Stimulated activated CD4-positive, alpha-beta T cell treated with anti-CD3 and anti-CD28 coated beads, TNF-alpha, amount 100 ng/mL, for 24 hours (primary cell): ENCODE measurements around the gene EEF1A1.
"Not testable (repeated sequence)": the region's sequence is repeated elsewhere in the genome, so short reads cannot be mapped to it uniquely, and the experiment has no call there.

Experiments
- DNase-seq, 3 experiments: peaks; one replicate each; pipeline ENCODE4 v3.0.0-alpha.2; 2020; ENCODE audit warnings: low read depth in 3 of 3

EEF1A1 gene

GRCh38 chr6:73537677-73538076 is 16.8 kb upstream of the EEF1A1 start:
- DNase-seq: no peak

- DNase-seq: no peak
These were observed 13.8 kb upstream of the EEF1A1 start for GRCh38 chr6:73534628-73535027.

- no peak for DNase-seq
These were observed 11.5 kb upstream of the EEF1A1 start for GRCh38 chr6:73532293-73532692.

GRCh38 chr6:73528897-73529296 is 8.1 kb upstream of the EEF1A1 start:
- DNase-seq: no peak

GRCh38 chr6:73525546-73526330 is 4.9 kb upstream of the EEF1A1 start:
- no peak for DNase-seq

GRCh38 chr6:73523434-73524123 is 2.7 kb upstream of the EEF1A1 start:
- peak in 2 of 3 experiments; percentile 66 to 78 for DNase-seq

GRCh38 chr6:73521351-73521985 is 636 bp upstream of the EEF1A1 start:
- peak in 1 of 3 experiments; percentile 69 for DNase-seq

- DNase-seq: peak; percentile 71 to 81 (median 78)
These were observed 725 bp downstream of the EEF1A1 start for GRCh38 chr6:73519926-73520687.

- DNase-seq: not testable (repeated sequence)
These were observed 1.6 kb downstream of the EEF1A1 start for GRCh38 chr6:73518982-73519881.

- not testable (repeated sequence) for DNase-seq
These were observed 2.5 kb downstream of the EEF1A1 start for GRCh38 chr6:73518100-73518981.

- DNase-seq: no peak
These were observed 4.0 kb downstream of the EEF1A1 start for GRCh38 chr6:73516514-73517489.

- DNase-seq: peak in 1 of 3 experiments; percentile 29
These were observed 5.6 kb downstream of the EEF1A1 start for GRCh38 chr6:73515204-73515655.

- peak in 1 of 3 experiments; percentile 31 for DNase-seq
These were observed 6.1 kb downstream of the EEF1A1 start for GRCh38 chr6:73514746-73515110.

GRCh38 chr6:73513496-73513854 is 7.4 kb downstream of the EEF1A1 start:
- no peak for DNase-seq

- DNase-seq: no peak
These were observed 9.0 kb downstream of the EEF1A1 start for GRCh38 chr6:73511796-73512195.

GRCh38 chr6:73509851-73510250 is 11.0 kb downstream of the EEF1A1 start:
- DNase-seq: no peak

- no peak for DNase-seq
These were observed 12.1 kb downstream of the EEF1A1 start for GRCh38 chr6:73508776-73509175.

- no peak for DNase-seq
These were observed 14.6 kb downstream of the EEF1A1 start for GRCh38 chr6:73506246-73506645.

- DNase-seq: not testable (repeated sequence)
These were observed 15.1 kb downstream of the EEF1A1 start for GRCh38 chr6:73505705-73506104.
